ENCODE results near the gene AXIN1.
A peak's percentile ranks its signal among the peaks of the same experiment; 100 is the strongest.

The AXIN1 gene

DNA sequence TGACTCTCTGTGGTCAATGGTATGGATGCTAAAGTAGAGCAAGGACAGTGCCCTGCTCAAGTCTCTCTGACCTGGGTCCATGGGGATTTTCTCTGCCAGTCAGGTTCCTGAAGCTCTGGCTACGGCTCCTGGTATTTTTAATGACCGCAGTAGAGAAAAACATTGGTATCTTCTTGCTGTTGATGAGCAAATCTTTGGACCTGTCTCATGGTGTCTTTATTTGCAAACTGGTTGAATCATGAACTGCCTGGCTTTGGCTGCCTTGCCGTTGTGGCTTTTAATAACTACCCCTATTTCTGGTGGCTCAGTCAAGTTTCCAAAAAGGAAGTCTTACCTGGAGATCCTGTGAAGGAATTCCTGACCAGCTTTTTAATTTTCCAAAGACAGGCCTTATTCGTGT lies 109.2 kb downstream of the AXIN1 start:
- Histone ChIP-seq H3K27ac (ENCODE audit: low read depth, low read length) (no peak overlapping the region), H3K9me3 (ENCODE audit: control insufficient read depth in 1 of 2, low read length in 2 of 2) (no peaks in the 10 kb centered on the region), H3K4me1 (ENCODE audit: control insufficient read depth in 1 of 2, insufficient read depth in 2 of 2, low read length in 2 of 2) (peaks cover 20 to 30% of the 10 kb centered on the region in 2 donors), H3K9ac (ENCODE audit: low read depth in 1 of 2, low read length in 2 of 2) (no peak overlapping the region), H3K4me3 (ENCODE audit: low read depth in 1 of 2, low read length in 2 of 2) (no peak overlapping the region), H3K36me3 (ENCODE audit: control insufficient read depth in 1 of 2, insufficient read depth in 2 of 2, low read length in 2 of 2) (no peaks in the 10 kb centered on the region), H3K27me3 (ENCODE audit: control insufficient read depth in 1 of 2, insufficient read depth in 2 of 2, low read length in 2 of 2) (no peaks in the 10 kb centered on the region)

- H3K4me1 ChIP-seq (ENCODE audit: control insufficient read depth in 1 of 2, insufficient read depth in 2 of 2, low read length in 2 of 2) = peaks cover 20 to 30% of the 10 kb centered on the region in 2 donors
- no peaks in the 10 kb centered on the region for H3K9me3 ChIP-seq (ENCODE audit: control insufficient read depth in 1 of 2, low read length in 2 of 2)
- H3K27ac ChIP-seq (ENCODE audit: low read depth, low read length) = no peak overlapping the region
- H3K4me3 ChIP-seq (ENCODE audit: low read depth in 1 of 2, low read length in 2 of 2) = no peak overlapping the region
- H3K36me3 ChIP-seq (ENCODE audit: control insufficient read depth in 1 of 2, insufficient read depth in 2 of 2, low read length in 2 of 2) = no peaks in the 10 kb centered on the region
- H3K27me3 ChIP-seq (ENCODE audit: control insufficient read depth in 1 of 2, insufficient read depth in 2 of 2, low read length in 2 of 2) = no peaks in the 10 kb centered on the region
- H3K9ac ChIP-seq (ENCODE audit: low read depth in 1 of 2, low read length in 2 of 2) = no peak overlapping the region
These were observed 110.2 kb downstream of the AXIN1 start for GRCh38 chr16:242281-242680.

DNA sequence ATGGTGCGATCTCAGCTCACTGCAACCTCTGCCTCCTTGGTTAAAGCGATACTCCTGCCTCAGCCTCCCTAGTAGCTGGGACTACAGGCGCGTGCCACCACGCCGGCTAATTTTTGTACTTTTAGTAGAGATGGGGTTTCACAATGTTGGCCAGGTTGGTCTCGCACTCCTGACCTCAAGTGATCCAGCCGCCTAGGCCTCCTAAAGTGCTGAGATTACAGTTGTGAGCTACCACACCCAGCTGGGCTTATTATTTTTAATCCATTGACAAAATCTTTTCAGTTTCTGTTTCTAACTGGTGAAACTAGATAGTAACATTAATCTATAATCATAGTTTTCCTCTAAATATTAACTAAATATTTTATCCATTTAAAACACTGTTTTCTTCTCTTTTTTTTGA lies 112.0 kb downstream of the AXIN1 start:
- Histone ChIP-seq H3K27ac (ENCODE audit: low read depth, low read length) (no peak overlapping the region), H3K27me3 (ENCODE audit: control insufficient read depth in 1 of 2, insufficient read depth in 2 of 2, low read length in 2 of 2) (no peaks in the 10 kb centered on the region)

GRCh38 chr16:239948-240277 lies 112.6 kb downstream of the AXIN1 start:
- Histone ChIP-seq H3K27me3 (ENCODE audit: control insufficient read depth in 1 of 2, insufficient read depth in 2 of 2, low read length in 2 of 2) (no peaks in the 10 kb centered on the region), H3K36me3 (ENCODE audit: control insufficient read depth in 1 of 2, insufficient read depth in 2 of 2, low read length in 2 of 2) (no peaks in the 10 kb centered on the region), H3K4me3 (ENCODE audit: low read depth in 1 of 2, low read length in 2 of 2) (no peak overlapping the region), H3K27ac (ENCODE audit: low read depth, low read length) (no peak overlapping the region), H3K9me3 (ENCODE audit: control insufficient read depth in 1 of 2, low read length in 2 of 2) (no peaks in the 10 kb centered on the region), H3K9ac (ENCODE audit: low read depth in 1 of 2, low read length in 2 of 2) (no peak overlapping the region), H3K4me1 (ENCODE audit: control insufficient read depth in 1 of 2, insufficient read depth in 2 of 2, low read length in 2 of 2) (peaks cover 20 to 30% of the 10 kb centered on the region in 2 donors)

More for the DNA sequence above, 112.0 kb downstream of the AXIN1 start:
- Histone ChIP-seq H3K9me3 (ENCODE audit: control insufficient read depth in 1 of 2, low read length in 2 of 2) (no peaks in the 10 kb centered on the region), H3K4me1 (ENCODE audit: control insufficient read depth in 1 of 2, insufficient read depth in 2 of 2, low read length in 2 of 2) (peaks cover 20 to 30% of the 10 kb centered on the region in 2 donors), H3K9ac (ENCODE audit: low read depth in 1 of 2, low read length in 2 of 2) (peak overlapping the region in 1 of 2 donors; percentile 10), H3K4me3 (ENCODE audit: low read depth in 1 of 2, low read length in 2 of 2) (no peak overlapping the region), H3K36me3 (ENCODE audit: control insufficient read depth in 1 of 2, insufficient read depth in 2 of 2, low read length in 2 of 2) (no peaks in the 10 kb centered on the region)
